ENCODE measurements around the gene RAB24.

RAB24 gene

GRCh38 chr5:177333420-177334154, 30.1 kb upstream of the RAB24 start:
- DNase-seq (ENCODE audit: low read depth, low spot score): no peak

DNA sequence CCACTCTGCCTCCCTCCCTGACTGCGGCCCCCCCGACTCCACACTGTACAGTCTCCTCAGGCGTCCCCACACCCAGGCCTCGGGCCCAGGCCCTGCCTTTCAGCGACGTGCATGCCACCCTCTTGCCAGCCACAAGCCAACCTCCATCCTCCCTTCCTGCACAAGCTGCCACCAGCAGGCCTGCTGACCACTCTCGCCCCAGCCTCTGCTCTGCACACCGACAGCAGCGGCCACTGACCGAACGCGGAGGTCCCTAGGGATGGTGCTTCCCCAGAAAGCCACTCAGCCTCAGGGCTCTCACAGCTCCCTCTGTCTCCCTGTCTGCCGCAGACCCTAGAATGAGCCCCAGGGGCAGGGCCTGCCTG, 29.4 kb upstream of the RAB24 start:
- no peak for DNase-seq (ENCODE audit: low read depth, low spot score)

GRCh38 chr5:177332031-177332895, 28.7 kb upstream of the RAB24 start:
- no peak for DNase-seq (ENCODE audit: low read depth, low spot score)

DNA sequence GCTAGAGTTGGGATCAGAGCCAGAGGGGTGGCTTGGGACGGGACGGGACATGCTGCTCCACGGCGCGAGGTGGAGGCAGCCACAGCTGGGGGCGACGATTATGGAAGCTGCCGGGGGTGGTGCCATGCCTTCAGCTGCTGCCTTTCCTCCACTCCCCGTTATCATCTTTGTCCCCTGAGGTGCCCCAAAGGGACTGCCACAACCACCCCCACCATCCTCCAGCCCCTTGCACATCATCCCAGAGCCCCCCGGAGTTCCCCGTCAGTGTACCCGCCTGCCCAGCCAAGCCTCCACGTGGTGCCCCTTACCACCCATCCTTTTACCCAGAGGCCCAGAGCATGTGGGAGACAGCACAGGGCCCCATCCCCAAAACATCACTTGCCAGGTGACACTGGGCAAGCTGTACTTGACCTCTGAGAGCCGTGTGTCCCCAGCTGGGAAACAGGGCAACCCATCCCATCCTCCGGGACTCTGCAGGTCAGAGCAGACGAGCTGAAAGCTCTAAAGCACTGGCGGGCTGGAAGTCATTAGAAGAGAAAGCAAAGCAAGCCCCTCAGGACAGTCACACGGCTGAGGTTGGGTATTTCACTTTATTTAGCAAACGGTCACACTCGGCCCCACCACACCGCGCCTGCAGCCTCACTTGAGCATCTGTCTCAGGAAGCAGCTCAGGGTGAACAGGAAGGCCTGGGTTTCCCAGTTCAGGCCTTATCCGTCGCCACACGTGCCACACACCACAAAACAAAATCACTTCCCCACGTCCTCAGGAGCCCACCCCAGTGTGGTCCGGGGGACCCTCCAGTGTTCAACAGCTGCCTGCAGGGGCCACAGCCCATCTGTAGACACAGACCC, 27.7 kb upstream of the RAB24 start:
- DNase-seq (ENCODE audit: low read depth, low spot score): no peak

- DNase-seq (ENCODE audit: low read depth, low spot score): no peak
Measured at GRCh38 chr5:177329883-177330282, 26.4 kb upstream of the RAB24 start.

GRCh38 chr5:177328545-177329231, 25.2 kb upstream of the RAB24 start:
- DNase-seq (ENCODE audit: low read depth, low spot score): no peak

DNA sequence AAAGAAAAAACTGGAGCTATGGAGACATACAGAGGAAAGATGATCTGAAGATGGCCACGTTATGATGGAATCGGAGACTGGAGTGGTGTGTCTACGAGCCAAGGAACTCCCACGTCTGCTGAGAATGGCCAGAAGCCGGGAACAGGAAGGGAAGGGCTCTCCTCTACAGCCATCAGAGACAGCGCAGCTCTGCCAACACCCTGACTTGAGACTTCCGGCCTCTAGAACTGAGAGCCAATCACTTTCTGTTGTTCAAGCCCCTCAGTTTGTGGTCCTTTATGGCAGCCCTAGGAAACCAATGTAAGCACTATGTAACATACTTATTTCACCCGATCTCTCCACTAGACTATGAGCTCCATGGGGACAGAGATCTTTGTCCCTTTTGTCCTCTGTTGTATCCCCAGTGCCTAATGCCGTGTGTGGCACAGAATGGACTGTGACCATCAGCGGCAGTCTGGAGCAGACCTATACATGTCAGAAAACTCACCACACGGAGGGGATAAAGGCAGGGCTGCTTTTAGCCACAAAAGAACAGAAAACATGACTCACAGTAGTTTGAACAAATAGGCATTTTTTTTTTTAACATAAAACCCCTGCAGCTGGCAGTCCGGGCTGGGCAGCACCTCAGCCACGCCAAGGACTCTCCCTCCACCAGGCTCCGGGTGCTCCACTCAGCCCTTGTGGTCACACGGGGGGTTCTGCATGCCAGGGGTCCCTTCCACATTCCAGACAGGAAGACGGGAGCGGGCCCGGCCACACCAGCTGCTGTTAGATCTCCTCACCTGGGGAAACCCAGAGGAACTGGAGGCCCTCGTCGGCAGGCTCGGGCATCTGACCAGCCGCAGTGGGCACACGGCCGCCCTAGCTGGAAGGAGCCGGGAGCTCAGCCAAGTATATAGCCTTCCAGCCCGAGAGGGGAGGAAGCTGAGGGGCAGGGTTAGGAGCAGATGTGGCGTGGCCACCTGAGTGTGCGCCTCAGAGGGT, 24.3 kb upstream of the RAB24 start:
- no peak for DNase-seq (ENCODE audit: low read depth, low spot score)

DNA sequence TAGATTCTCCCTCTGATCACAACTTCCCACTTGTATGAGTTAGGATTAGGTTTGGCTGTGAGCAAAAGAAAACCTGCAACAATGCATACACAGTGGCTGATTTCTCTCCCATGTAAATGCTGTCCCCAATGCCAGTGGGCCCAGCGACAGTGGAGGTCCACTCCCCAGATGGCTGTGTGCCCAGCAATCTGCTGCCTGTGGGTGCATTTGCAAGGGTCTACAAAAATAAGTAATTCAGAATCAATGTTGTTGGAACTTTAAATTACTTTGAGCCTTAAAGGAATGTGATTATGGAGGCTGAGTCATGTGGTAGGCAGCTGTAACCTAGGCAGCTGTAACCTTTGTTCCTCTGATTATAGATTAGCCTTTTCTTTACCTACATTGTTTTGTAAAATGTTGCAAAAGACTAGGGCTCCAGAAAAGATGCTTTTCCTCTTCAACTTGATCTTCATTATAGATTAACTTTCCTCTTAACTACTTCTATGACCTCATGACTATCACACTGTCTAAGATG, 22.4 kb upstream of the RAB24 start:
- no peak for DNase-seq (ENCODE audit: low read depth, low spot score)

- no peak for DNase-seq (ENCODE audit: low read depth, low spot score)
Measured at GRCh38 chr5:177320879-177321278, 17.4 kb upstream of the RAB24 start.

DNA sequence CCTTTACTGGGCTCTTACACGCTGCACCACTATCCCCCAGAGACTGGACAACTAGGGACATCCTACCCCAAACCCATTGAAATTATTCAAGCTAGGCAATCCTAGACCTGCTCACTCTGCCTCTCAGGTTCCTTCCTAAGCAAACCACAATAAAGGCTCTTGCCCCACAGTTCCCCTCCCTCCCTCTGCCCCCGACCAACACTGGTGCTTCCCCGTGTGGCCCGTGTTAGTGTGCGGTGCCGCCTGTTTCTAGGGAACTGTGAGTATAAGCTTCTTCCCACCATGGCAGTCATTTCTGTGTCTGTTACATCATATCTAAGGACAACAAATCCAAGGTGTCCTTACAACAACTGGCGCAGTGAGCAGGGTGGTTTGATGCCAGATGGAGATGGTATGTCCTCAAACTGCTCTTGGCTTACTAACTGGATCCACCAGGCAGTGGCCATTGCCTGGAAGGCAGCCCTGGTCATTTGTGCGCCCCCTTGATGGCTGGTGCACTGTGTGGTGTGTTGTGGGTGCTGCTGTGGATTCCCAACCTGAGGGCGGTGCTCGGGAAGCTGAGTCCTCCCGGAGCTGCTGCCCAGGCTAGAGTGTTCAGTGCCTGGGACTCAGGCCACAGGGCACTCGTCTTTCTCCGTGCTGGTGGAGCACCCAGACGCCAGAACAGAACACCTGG, 16.5 kb upstream of the RAB24 start:
- DNase-seq (ENCODE audit: low read depth, low spot score): no peak

DNA sequence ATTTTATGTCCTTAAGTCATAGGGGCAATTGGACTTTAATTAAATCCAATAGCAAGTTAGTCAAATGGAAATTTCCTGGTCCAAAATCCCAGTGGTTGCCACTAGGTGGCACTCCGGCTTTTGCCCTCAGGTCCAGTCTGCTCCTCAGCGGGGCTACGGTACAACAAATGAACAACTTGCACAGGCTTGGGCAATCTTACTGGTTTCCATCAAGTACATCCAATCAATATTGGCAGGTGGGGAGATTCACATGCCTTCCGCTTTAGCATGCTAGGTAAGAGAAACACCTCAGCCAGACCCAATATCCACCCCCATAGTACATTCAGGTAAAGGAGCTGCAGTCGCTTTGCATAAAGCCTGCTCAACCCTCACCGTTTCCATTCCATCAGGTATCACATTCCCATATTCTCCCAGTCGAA, 14.4 kb upstream of the RAB24 start:
- peak; percentile 52 for DNase-seq (ENCODE audit: low read depth, low spot score)

DNA sequence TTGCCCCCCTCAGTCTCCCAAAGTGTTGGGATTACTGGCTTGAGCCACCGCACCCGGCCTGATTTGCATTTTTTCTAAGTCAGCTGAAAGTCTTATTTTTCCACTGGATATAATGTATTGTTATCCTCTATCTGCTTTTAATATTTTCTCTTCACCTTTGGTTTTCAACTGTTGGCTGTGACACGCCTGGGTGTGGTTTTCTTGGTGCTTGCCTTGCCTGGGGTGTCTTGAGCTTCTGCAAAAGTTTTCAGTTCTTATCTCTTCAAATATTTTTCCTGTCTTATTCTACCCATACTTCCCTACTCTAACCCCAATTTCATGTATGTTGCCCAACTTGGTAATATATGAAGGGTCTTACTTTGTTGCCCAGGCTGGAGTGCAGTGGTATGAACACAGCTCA, 12.5 kb upstream of the RAB24 start:
- no peak for DNase-seq (ENCODE audit: low read depth, low spot score)

DNA sequence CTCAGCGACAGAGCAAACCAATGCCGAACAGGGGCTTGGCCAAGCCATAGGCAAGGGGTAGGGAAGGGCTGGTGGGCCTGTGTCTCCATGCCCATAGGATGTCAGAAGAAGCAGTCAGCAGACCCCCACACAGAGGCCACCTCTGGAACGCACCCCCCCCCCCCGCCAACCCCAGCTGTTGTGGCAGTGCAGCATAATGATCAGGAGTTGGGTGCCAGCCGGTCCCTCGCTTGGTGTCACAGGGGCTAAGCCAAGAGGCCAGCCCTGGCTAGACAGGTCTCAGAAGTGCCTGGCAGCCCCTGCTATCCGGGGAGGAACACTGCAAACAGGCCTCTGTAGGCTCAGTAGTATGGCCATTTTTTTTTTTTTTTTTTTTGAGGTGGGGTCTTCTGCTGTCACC, 11.9 kb upstream of the RAB24 start:
- DNase-seq (ENCODE audit: low read depth, low spot score): no peak

DNA sequence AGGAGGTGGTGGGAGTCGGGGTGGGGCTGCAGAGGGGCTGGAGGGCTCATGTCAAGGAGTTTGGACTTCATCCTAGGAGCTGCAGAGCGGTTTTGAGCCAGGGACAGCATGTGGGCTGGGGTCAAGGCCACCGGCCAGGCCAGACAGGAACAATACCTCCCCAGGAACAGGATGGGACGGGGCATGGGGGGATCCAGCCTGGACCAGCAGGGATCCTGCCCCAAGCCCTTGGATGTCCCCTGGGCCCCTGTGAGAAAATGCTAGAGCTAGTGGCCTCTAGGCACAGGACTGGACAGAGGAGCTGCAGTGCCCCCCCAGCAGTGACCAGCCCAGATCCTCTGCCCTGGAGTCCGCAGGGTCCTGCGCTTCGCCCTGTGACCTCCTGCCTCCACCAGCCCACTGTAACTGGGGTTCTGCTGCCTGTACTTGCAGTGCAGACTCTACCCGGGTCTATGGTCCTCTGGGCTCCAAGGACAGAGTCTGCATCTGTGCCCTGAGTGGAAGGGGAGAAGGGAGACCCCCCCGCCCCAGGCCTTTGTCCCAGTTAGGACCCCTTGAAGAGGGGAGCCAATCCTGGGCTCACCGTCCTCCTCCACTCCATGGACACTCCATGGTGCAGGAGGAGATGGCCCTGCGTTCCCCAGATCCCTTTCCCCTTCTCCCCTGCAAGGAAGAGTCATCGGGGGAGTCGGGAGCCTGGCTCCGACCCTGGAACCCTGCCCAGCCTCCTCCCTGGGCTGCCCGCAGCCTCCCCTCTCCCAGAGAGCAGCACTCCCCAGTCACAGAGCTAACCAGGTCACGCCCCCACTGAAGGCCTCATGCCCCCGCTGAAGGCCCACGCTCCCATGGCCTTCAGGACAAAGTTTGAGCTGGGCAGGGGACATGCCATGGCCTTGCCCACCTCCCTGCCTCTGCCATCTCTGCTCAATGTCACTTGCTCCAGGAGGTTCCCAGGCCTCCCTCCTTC, 11.1 kb upstream of the RAB24 start:
- DNase-seq (ENCODE audit: low read depth, low spot score): no peak

DNA sequence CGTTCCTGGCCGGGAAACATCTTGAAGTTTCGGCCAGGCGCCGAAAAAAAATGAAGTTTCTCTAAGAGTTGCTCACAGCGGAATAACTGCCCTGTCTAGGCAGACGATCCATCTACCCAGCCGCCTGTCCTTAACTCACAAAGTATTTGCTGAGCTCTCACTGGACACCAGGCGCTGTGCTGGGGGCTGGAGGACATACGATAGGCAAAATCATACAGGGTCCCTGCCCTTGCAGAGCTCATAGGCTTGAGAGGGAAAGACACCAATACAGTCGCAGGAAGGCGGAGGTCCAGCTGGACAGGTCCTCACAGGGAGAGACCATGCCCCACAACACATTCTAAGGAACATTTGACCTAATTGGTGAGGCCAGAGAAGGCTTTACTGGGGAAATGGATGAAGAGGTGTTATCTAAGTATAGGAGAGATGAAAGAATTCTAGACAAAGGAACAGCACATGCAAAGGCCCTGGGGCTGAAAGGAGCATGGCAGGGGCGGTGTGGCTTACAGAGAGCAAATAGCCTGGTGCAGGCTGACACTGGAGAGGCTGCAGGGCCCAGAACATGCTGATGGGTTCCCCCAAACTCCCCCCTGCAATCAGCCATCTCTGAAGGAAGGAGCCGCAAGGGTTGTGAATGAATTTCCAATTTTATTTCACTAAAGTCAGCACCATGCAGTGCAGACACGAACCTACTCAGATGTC, 10.2 kb upstream of the RAB24 start:
- no peak for DNase-seq (ENCODE audit: low read depth, low spot score)

- DNase-seq (ENCODE audit: low read depth, low spot score): no peak
Measured at GRCh38 chr5:177312649-177313181, 9.2 kb upstream of the RAB24 start.

All from activated CD4-positive, CD25-positive, alpha-beta regulatory T cell treated with anti-CD3 and anti-CD28 coated beads, Interleukin-2, amount 50 U/mL, for 16 hours (primary cell).